Body of pancreas (tissue), 4 donors: ENCODE measurements around the gene TRAPPC2L.
"Not testable (repeated sequence)": the region's sequence is repeated elsewhere in the genome, so short reads cannot be mapped to it uniquely, and the experiment has no call there.

Source experiments
- POLR2A ChIP-seq, 3 donors: fragments of 450-650 bp; IDR thresholded peaks; one replicate each; pipeline ENCODE4 v1.6.1; 2016; ENCODE audit warnings: antibody characterized with exemption in 3 of 3, mild to moderate bottlenecking in 2 of 3
- TF ChIP-seq, protein P1 (sequence below), 7 experiments: fragments of 450-650 bp in 4 of 7; fragments of 200-600 bp in 3 of 7; sonication (generic) in 3 of 7; IDR thresholded peaks; one replicate each; pipeline ENCODE4 v1.5.1; 2016 to 2019; ENCODE audit warnings: antibody characterized with exemption in 7 of 7

GRCh38 chr16:88894266-88894665, 37.3 kb downstream of the TRAPPC2L start:
- TF ChIP-seq, protein P1, sequence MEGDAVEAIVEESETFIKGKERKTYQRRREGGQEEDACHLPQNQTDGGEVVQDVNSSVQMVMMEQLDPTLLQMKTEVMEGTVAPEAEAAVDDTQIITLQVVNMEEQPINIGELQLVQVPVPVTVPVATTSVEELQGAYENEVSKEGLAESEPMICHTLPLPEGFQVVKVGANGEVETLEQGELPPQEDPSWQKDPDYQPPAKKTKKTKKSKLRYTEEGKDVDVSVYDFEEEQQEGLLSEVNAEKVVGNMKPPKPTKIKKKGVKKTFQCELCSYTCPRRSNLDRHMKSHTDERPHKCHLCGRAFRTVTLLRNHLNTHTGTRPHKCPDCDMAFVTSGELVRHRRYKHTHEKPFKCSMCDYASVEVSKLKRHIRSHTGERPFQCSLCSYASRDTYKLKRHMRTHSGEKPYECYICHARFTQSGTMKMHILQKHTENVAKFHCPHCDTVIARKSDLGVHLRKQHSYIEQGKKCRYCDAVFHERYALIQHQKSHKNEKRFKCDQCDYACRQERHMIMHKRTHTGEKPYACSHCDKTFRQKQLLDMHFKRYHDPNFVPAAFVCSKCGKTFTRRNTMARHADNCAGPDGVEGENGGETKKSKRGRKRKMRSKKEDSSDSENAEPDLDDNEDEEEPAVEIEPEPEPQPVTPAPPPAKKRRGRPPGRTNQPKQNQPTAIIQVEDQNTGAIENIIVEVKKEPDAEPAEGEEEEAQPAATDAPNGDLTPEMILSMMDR (IDR thresholded peaks at IDR 0.05): not testable (repeated sequence)
- not testable (repeated sequence) for TF ChIP-seq POLR2A (IDR thresholded peaks at IDR 0.05)
